Neural progenitor cell (in vitro differentiated cells): Measurements from ENCODE around the gene SPSB4. TPM values are rescaled to one million over a fixed set of nuclear protein-coding genes. Genes with fewer than 3 reads are reported as not detected.

Experiments
- DNase-seq: peaks from one replicate; pipeline ENCODE4 v3.0.0-alpha.2; 2016; ENCODE audit warnings: low spot score
- H2AFZ ChIP-seq: fragments of 200-600 bp; sonication (generic); replicated peaks from 2 replicates; pipeline ENCODE4 v1.6.1; 2016; ENCODE audit warnings: antibody characterized with exemption
- H3F3A ChIP-seq: fragments of 200-600 bp; sonication (generic); 2 replicates; pipeline ENCODE4 v1.6.1; 2016; ENCODE audit warnings: antibody characterized with exemption, low read depth
- H3K27ac ChIP-seq: fragments of 200-600 bp; sonication (generic); 2 replicates; pipeline ENCODE4 v1.5.1; 2016; ENCODE audit warnings: mild to moderate bottlenecking
- H3K27me3 ChIP-seq: fragments of 200-600 bp; sonication (generic); 2 replicates; pipeline ENCODE4 v1.6.1; 2016; ENCODE audit warnings: mild to moderate bottlenecking, moderate library complexity
- H3K36me3 ChIP-seq: fragments of 200-600 bp; sonication (generic); 2 replicates; pipeline ENCODE4 v1.5.1; 2016
- H3K4me1 ChIP-seq: fragments of 200-600 bp; sonication (generic); 2 replicates; pipeline ENCODE4 v1.6.1; 2016; ENCODE audit warnings: mixed run types
- H3K4me2 ChIP-seq: fragments of 200-600 bp; sonication (generic); 2 replicates; pipeline ENCODE4 v1.6.1; 2016
- H3K4me3 ChIP-seq: fragments of 200-600 bp; sonication (generic); 2 replicates; pipeline ENCODE4 v1.5.1; 2016
- H3K79me2 ChIP-seq: fragments of 200-600 bp; sonication (generic); 2 replicates; pipeline ENCODE4 v1.6.1; 2016; ENCODE audit warnings: low read depth
- H3K9ac ChIP-seq: fragments of 200-600 bp; sonication (generic); 2 replicates; pipeline ENCODE4 v1.6.1; 2016
- H3K9me3 ChIP-seq: fragments of 200-600 bp; sonication (generic); 2 replicates; pipeline ENCODE4 v1.5.1; 2016; ENCODE audit warnings: low read depth
- H4K20me1 ChIP-seq: fragments of 200-600 bp; sonication (generic); 2 replicates; pipeline ENCODE4 v1.6.1; 2016; ENCODE audit warnings: low read depth
- H3K27ac Mint-ChIP-seq: 3 replicates; pipeline ENCODE4 v1.8.0; 2021; ENCODE audit warnings: mixed read lengths
- H3K27me3 Mint-ChIP-seq: 2 replicates; pipeline ENCODE4 v1.8.0; 2022; ENCODE audit warnings: low read depth, mild to moderate bottlenecking, inconsistent platforms, moderate library complexity, mixed read lengths; ENCODE audit not compliant: insufficient read depth
- H3K36me3 Mint-ChIP-seq: 3 replicates; pipeline ENCODE4 v1.8.0; 2021; ENCODE audit warnings: mixed read lengths
- H3K4me1 Mint-ChIP-seq: 3 replicates; pipeline ENCODE4 v1.8.0; 2021; ENCODE audit warnings: mixed read lengths
- H3K4me3 Mint-ChIP-seq: 3 replicates; pipeline ENCODE4 v1.8.0; 2021; ENCODE audit warnings: mild to moderate bottlenecking, moderate library complexity, mixed read lengths
- H3K9me3 Mint-ChIP-seq: 3 replicates; pipeline ENCODE4 v1.8.0; 2020; ENCODE audit warnings: mixed read lengths
- CTCF ChIP-seq: fragments of 200-600 bp; sonication (generic); IDR thresholded peaks from 2 replicates; pipeline ENCODE4 v1.5.1; 2017; ENCODE audit warnings: antibody characterized with exemption, mild to moderate bottlenecking
- EZH2 ChIP-seq: fragments of 200-600 bp; sonication (generic); IDR thresholded peaks from 2 replicates; pipeline ENCODE4 v1.6.1; 2017; ENCODE audit warnings: antibody characterized with exemption, mild to moderate bottlenecking, moderate library complexity
- EZH2phosphoT487 ChIP-seq: fragments of 200-600 bp; sonication (generic); IDR thresholded peaks from 2 replicates; pipeline ENCODE4 v1.6.1; 2017; ENCODE audit warnings: antibody characterized with exemption
- total RNA-seq: library from RNA; depleted of rRNA; stranded (reverse); fragments of >200 nt; gene quantifications from 2 replicates; pipeline ENCODE4 v1.2.3, GENCODE V29; 2015; ENCODE audit warnings: low replicate concordance

Gene SPSB4
- total RNA-seq, 1 donor from 2014 or later = 4.9 TPM

GRCh38 chr3:141065841-141066805 lies 15.0 kb downstream of the SPSB4 start:
- TF ChIP-seq CTCF = no peak
- no peak for TF ChIP-seq EZH2phosphoT487
- TF ChIP-seq EZH2 = no peak
- Histone ChIP-seq H2AFZ (no peak overlapping the region), H3K4me3 (no peak overlapping the region), H3K36me3 (no peaks in the 10 kb centered on the region), H3K4me1 (peaks cover 14% of the 10 kb centered on the region), H4K20me1 (peaks cover 13% of the 10 kb centered on the region), H3K27ac (no peak overlapping the region), H3K79me2 (no peaks in the 10 kb centered on the region), H3K9me3 (no peaks in the 10 kb centered on the region), H3K27me3 (peaks cover 38% of the 10 kb centered on the region), H3F3A (peaks cover 7% of the 10 kb centered on the region), H3K4me2 (no peak overlapping the region), H3K9ac (no peak overlapping the region)
- no peak overlapping the region for H3K4me3 Mint-ChIP-seq
- H3K9me3 Mint-ChIP-seq = no peaks in the 10 kb centered on the region
- H3K27ac Mint-ChIP-seq = no peak overlapping the region
- DNase-seq = no peak
- H3K4me1 Mint-ChIP-seq = peaks cover 38% of the 10 kb centered on the region
- peaks cover 21% of the 10 kb centered on the region for H3K36me3 Mint-ChIP-seq
- H3K27me3 Mint-ChIP-seq = peaks cover 2% of the 10 kb centered on the region

- peaks cover 2% of the 10 kb centered on the region for H3K27me3 Mint-ChIP-seq
- no peaks in the 10 kb centered on the region for H3K36me3 ChIP-seq
- no peak overlapping the region for H3K4me2 ChIP-seq
- no peak for TF ChIP-seq EZH2phosphoT487
- TF ChIP-seq CTCF = no peak
- TF ChIP-seq EZH2 = no peak
- no peak overlapping the region for H3K4me3 ChIP-seq
- no peak overlapping the region for H3K27ac Mint-ChIP-seq
- peaks cover 49% of the 10 kb centered on the region for H3K27me3 ChIP-seq
- no peaks in the 10 kb centered on the region for H3K9me3 Mint-ChIP-seq
- peaks cover 21% of the 10 kb centered on the region for H3K36me3 Mint-ChIP-seq
- peaks cover 50% of the 10 kb centered on the region for H3K4me1 Mint-ChIP-seq
- H3K27ac ChIP-seq = no peak overlapping the region
- H3F3A ChIP-seq = peaks cover 17% of the 10 kb centered on the region
- H4K20me1 ChIP-seq = peaks cover 26% of the 10 kb centered on the region
- peaks cover 24% of the 10 kb centered on the region for H3K4me1 ChIP-seq
- H3K79me2 ChIP-seq = no peaks in the 10 kb centered on the region
- H3K9ac ChIP-seq = no peak overlapping the region
- no peak for DNase-seq
- H2AFZ ChIP-seq = no peak overlapping the region
- H3K9me3 ChIP-seq = no peaks in the 10 kb centered on the region
- no peak overlapping the region for H3K4me3 Mint-ChIP-seq
Observed at GRCh38 chr3:141067206-141067974, 16.2 kb downstream of the SPSB4 start.

GRCh38 chr3:141070229-141070628 lies 19.1 kb downstream of the SPSB4 start:
- Histone ChIP-seq H3K27me3 (peaks cover 78% of the 10 kb centered on the region), H3K4me1 (peaks cover 44% of the 10 kb centered on the region), H3K4me2 (no peak overlapping the region), H3K27ac (no peak overlapping the region), H4K20me1 (peaks cover 54% of the 10 kb centered on the region), H3K36me3 (no peaks in the 10 kb centered on the region), H3K9me3 (no peaks in the 10 kb centered on the region), H3F3A (peaks cover 37% of the 10 kb centered on the region), H3K4me3 (no peak overlapping the region), H3K9ac (no peak overlapping the region), H3K79me2 (no peaks in the 10 kb centered on the region), H2AFZ (no peak overlapping the region)
- Mint-ChIP-seq H3K4me1 (peaks cover 61% of the 10 kb centered on the region), H3K36me3 (peaks cover 25% of the 10 kb centered on the region), H3K27ac (no peak overlapping the region), H3K9me3 (no peaks in the 10 kb centered on the region), H3K4me3 (peak overlapping the region; percentile 38), H3K27me3 (peaks cover 4% of the 10 kb centered on the region)
- no peak for TF ChIP-seq CTCF
- TF ChIP-seq EZH2 = no peak
- no peak for TF ChIP-seq EZH2phosphoT487
- DNase-seq = no peak
